OCI-LY7 (cell line): Measurements from ENCODE around the gene UBC. TPM values are rescaled to one million over a fixed set of nuclear protein-coding genes. Genes with fewer than 3 reads are reported as not detected.
A peak's percentile ranks its signal among the peaks of the same experiment; 100 is the strongest.

Experiments
- BruUV-seq: library from RNA; stranded (reverse); fragments of 400-500 nt; replicated peaks from 2 replicates; lab custom pipeline; 2021; lab: Mats Ljungman, UMichigan
- CTCF ChIA-PET: fragments of 300-600 bp; sonication (Branson Sonifier 250); formaldehyde crosslinking; loops from one replicate; lab custom pipeline; 2022; ENCODE audit warnings: antibody characterized with exemption; ENCODE audit not compliant: unreplicated experiment; lab: Charles Lee
- POLR2A ChIA-PET: fragments of 300-600 bp; sonication (Branson Sonifier 250); formaldehyde crosslinking; loops from one replicate; lab custom pipeline; 2022; ENCODE audit warnings: antibody characterized with exemption; lab: Charles Lee
- DNase-seq: peaks from one replicate; pipeline ENCODE4 v3.0.0-alpha.2; 2015; ENCODE audit warnings: low spot score
- H2AFZ ChIP-seq: fragments of 200-600 bp; sonication (generic), shearing (Covaris generic); 2 replicates; pipeline ENCODE4 v1.6.1; 2014; ENCODE audit warnings: mild to moderate bottlenecking, antibody characterized with exemption, low read length, moderate library complexity
- H3K27ac ChIP-seq: fragments of 200-600 bp; sonication (generic); 2 replicates; pipeline ENCODE4 v1.5.1; 2014; ENCODE audit warnings: mixed run types, low read depth, mild to moderate bottlenecking, moderate library complexity, low read length, inconsistent platforms; ENCODE audit not compliant: poor library complexity, severe bottlenecking
- H3K36me3 ChIP-seq: fragments of 200-600 bp; sonication (generic); 2 replicates; pipeline ENCODE4 v1.6.1; 2014; ENCODE audit warnings: mild to moderate bottlenecking, antibody characterized with exemption, low read length, moderate library complexity, mixed read lengths; ENCODE audit not compliant: insufficient read depth
- H3K4me1 ChIP-seq: fragments of 200-600 bp; sonication (generic); 2 replicates; pipeline ENCODE4 v1.5.1; 2014; ENCODE audit warnings: mild to moderate bottlenecking, low read length; ENCODE audit not compliant: insufficient read depth, poor library complexity, severe bottlenecking
- H3K4me2 ChIP-seq: fragments of 200-600 bp; sonication (generic); 2 replicates; pipeline ENCODE4 v1.6.1; 2014; ENCODE audit warnings: mild to moderate bottlenecking, low read length
- H3K4me3 ChIP-seq: fragments of 200-600 bp; sonication (generic); 2 replicates; pipeline ENCODE4 v1.5.1; 2014; ENCODE audit warnings: mild to moderate bottlenecking, low read depth, low read length; ENCODE audit not compliant: poor library complexity, severe bottlenecking
- H3K79me2 ChIP-seq: fragments of 200-600 bp; sonication (generic); 2 replicates; pipeline ENCODE4 v1.6.1; 2016; ENCODE audit warnings: low read depth, mild to moderate bottlenecking, low read length, moderate library complexity, mixed read lengths; ENCODE audit not compliant: insufficient read depth
- H3K9me2 ChIP-seq: fragments of 200-600 bp; sonication (generic); 2 replicates; pipeline ENCODE4 v1.6.1; 2016; ENCODE audit warnings: mild to moderate bottlenecking, low read length, mixed read lengths; ENCODE audit not compliant: insufficient read depth
- H3K9me3 ChIP-seq: fragments of 200-600 bp; sonication (generic); 2 replicates; pipeline ENCODE4 v1.6.1; 2014; ENCODE audit warnings: mild to moderate bottlenecking, mixed run types, low read length, mixed read lengths
- H4K20me1 ChIP-seq: fragments of 200-600 bp; sonication (generic); 2 replicates; pipeline ENCODE4 v1.6.1; 2014; ENCODE audit warnings: mild to moderate bottlenecking, antibody characterized with exemption, low read length, moderate library complexity, mixed read lengths; ENCODE audit not compliant: insufficient read depth
- EZH2phosphoT487 ChIP-seq: fragments of 200-600 bp; sonication (generic); IDR thresholded peaks from 2 replicates; pipeline ENCODE4 v1.6.1; 2018; ENCODE audit warnings: low read depth, borderline replicate concordance, mild to moderate bottlenecking, mixed run types, antibody characterized with exemption, low read length, moderate library complexity, mixed read lengths
- intact Hi-C: fragments of 100-400 bp; cut with micrococcal nuclease; formaldehyde crosslinking; loops from one replicate; pipeline ENCODE4 v1.10.0; 2022; ENCODE audit not compliant: unreplicated experiment
- total RNA-seq, 2 experiments: library from RNA; depleted of rRNA in 1 of 2; stranded (reverse); fragments of >200 nt in 1 of 2; shearing (Covaris generic) in 1 of 2; gene quantifications; 2 replicates each; pipeline ENCODE4 v1.2.3, GENCODE V29; 2014 to 2022
- TF ChIP-seq, protein P1 (sequence below): fragments of 200-600 bp; sonication (generic); conservative IDR thresholded peaks from 2 replicates; pipeline ENCODE4 v1.5.1; 2014; ENCODE audit warnings: mild to moderate bottlenecking, antibody characterized with exemption, low read length, moderate library complexity, mixed read lengths

The UBC gene
- total RNA-seq, 2 experiments from 2014 or later = 431 to 616 TPM

DNA sequence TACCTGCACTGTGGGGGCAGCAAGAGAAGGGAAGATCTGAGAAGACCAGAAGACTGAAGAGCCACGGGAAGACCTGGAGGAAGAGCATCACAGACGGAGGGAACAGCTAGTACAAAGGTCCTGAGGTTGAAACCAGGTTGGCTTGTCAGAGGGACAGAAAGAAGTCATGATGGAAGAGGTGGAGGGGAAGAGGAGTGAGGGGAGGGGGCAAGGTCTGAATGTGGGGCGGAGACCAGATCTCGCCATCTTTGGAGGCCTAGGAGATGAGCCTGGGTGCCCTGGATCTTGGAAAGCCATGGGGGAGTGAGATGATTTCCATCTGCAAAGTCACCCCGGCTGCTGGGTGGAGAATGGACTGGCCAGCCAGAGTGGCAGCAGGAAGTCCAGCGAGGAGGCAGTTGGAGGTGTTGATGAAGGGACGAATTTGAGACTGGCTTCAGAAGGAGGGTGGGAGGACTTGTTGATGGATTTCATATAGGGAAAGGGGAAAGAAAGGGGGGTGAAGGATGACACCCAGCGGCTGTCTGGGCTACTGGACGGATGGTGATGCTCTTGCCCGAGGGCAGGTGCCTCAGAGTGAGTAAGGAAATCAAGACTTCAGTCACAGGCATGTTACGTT, 14.6 kb upstream of the UBC start:
- no peak for DNase-seq
- Histone ChIP-seq H2AFZ (no peak overlapping the region), H3K9me3 (no peaks in the 10 kb centered on the region), H3K79me2 (no peaks in the 10 kb centered on the region), H3K4me3 (no peak overlapping the region), H4K20me1 (no peaks in the 10 kb centered on the region), H3K4me2 (peak overlapping the region; percentile 95; the same call in 1 of the 2 replicates), H3K27ac (no peak overlapping the region), H3K4me1 (peaks cover 16% of the 10 kb centered on the region), H3K9me2 (no peaks in the 10 kb centered on the region), H3K36me3 (no peaks in the 10 kb centered on the region)
- CTCF ChIA-PET = no interaction called here
- BruUV-seq = no TSS peak
- POLR2A ChIA-PET = interaction anchor here (0.5 to 3.4 kb wide), 7 partner anchors 9 to 272 kb away, joined by 3 to 20 read pairs (median 5); partner anchors contain the start of gene UBC
- intact Hi-C loops = loop anchor here (5.0 kb wide), 1 partner anchor 258 kb away; the partner anchor contains the start of gene TMEM132B
- no peak for TF ChIP-seq EZH2phosphoT487
- TF ChIP-seq, protein P1, sequence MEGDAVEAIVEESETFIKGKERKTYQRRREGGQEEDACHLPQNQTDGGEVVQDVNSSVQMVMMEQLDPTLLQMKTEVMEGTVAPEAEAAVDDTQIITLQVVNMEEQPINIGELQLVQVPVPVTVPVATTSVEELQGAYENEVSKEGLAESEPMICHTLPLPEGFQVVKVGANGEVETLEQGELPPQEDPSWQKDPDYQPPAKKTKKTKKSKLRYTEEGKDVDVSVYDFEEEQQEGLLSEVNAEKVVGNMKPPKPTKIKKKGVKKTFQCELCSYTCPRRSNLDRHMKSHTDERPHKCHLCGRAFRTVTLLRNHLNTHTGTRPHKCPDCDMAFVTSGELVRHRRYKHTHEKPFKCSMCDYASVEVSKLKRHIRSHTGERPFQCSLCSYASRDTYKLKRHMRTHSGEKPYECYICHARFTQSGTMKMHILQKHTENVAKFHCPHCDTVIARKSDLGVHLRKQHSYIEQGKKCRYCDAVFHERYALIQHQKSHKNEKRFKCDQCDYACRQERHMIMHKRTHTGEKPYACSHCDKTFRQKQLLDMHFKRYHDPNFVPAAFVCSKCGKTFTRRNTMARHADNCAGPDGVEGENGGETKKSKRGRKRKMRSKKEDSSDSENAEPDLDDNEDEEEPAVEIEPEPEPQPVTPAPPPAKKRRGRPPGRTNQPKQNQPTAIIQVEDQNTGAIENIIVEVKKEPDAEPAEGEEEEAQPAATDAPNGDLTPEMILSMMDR = no peak

DNA sequence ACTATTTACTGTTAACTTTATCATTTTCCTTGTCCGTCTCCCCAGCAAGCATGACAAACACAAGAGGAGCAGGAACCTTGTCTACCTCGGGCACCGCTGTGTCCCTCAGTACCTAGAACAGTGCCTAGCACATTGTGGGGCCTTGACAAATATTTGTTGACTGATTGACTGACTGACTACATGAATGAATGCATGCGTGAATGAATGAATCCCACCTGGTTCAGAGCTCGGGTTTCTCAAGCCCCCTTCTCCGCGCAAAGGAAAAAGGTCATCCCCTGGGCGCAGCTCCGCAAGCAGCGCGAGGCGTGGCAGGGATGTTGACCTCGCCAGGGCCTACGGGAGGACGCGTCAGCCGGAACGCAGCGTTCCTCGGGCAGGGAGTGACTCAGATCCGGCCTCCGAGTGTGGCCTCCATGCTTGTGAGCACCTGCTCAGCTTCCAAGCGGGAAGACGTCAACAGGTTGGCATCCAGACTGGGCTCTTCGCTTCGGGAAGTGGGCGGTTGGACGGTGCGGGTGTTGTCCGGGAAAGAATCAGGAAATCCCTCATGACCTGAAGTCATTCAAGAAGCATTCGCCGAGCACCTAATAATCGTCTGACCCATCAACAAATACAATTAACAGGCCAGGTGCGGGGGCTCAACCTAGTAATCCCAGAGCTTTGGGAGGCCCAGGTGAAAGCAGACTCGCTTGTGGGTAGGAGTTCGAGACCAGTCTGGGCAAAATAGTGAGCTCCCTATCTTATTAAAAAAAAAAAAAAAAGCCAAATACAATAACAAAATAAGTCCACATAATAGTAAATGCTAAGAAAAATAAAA, 13.9 kb upstream of the UBC start:
- Histone ChIP-seq H3K9me3 (no peaks in the 10 kb centered on the region), H3K79me2 (no peaks in the 10 kb centered on the region), H3K4me1 (peaks cover 18% of the 10 kb centered on the region), H3K9me2 (no peaks in the 10 kb centered on the region), H3K4me3 (peak overlapping the region; percentile 81), H3K36me3 (no peaks in the 10 kb centered on the region), H3K4me2 (peak overlapping the region; percentile 95), H3K27ac (peak overlapping the region; percentile 66), H2AFZ (peak overlapping the region; percentile 28), H4K20me1 (no peaks in the 10 kb centered on the region)
- no TSS peak for BruUV-seq
- no peak for DNase-seq
- no peak for TF ChIP-seq EZH2phosphoT487
- TF ChIP-seq, protein P1 = no peak
- ChIA-PET CTCF (interaction anchor here (1.4 kb wide), 1 partner anchor 12 kb away, joined by 3 read pairs; no protein-coding TSS in a partner anchor), POLR2A (interaction anchor here (0.5 to 3.4 kb wide), 8 partner anchors 8 to 273 kb away, joined by 3 to 20 read pairs (median 5); partner anchors contain the start of gene UBC)
- intact Hi-C loops = loop anchor here (5.0 kb wide), 1 partner anchor 259 kb away; the partner anchor contains the start of gene TMEM132B
